Measurements from ENCODE around the gene SPON1.

The SPON1 gene

GRCh38 chr11:14109742-14110141, 147.2 kb downstream of the SPON1 start:
- TF ChIP-seq EZH2phosphoT487 (conservative IDR thresholded peaks at IDR 0.05; ENCODE audit: low read length) = no peak
- H3K79me2 ChIP-seq (ENCODE audit: insufficient read depth, low read length) = no peaks in the 10 kb centered on the region
- H3K4me2 ChIP-seq (ENCODE audit: low read depth, low read length, poor library complexity, severe bottlenecking) = no peak overlapping the region

GRCh38 chr11:14110629-14111028, 148.1 kb downstream of the SPON1 start:
- H3K79me2 ChIP-seq (ENCODE audit: insufficient read depth, low read length) = no peaks in the 10 kb centered on the region
- no peak overlapping the region for H3K27ac ChIP-seq (ENCODE audit: low read depth, low read length)
- H3K36me3 ChIP-seq (ENCODE audit: low read length) = no peaks in the 10 kb centered on the region
- no peak overlapping the region for H3K4me2 ChIP-seq (ENCODE audit: low read depth, low read length, poor library complexity, severe bottlenecking)
- no peaks in the 10 kb centered on the region for H3K9me2 ChIP-seq (replicated peaks; ENCODE audit: insufficient read depth, low read length)
- TF ChIP-seq EZH2phosphoT487 (conservative IDR thresholded peaks at IDR 0.05; ENCODE audit: low read length) = no peak
- TF ChIP-seq, protein P1, sequence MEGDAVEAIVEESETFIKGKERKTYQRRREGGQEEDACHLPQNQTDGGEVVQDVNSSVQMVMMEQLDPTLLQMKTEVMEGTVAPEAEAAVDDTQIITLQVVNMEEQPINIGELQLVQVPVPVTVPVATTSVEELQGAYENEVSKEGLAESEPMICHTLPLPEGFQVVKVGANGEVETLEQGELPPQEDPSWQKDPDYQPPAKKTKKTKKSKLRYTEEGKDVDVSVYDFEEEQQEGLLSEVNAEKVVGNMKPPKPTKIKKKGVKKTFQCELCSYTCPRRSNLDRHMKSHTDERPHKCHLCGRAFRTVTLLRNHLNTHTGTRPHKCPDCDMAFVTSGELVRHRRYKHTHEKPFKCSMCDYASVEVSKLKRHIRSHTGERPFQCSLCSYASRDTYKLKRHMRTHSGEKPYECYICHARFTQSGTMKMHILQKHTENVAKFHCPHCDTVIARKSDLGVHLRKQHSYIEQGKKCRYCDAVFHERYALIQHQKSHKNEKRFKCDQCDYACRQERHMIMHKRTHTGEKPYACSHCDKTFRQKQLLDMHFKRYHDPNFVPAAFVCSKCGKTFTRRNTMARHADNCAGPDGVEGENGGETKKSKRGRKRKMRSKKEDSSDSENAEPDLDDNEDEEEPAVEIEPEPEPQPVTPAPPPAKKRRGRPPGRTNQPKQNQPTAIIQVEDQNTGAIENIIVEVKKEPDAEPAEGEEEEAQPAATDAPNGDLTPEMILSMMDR (IDR thresholded peaks at IDR 0.05; ENCODE audit: insufficient read depth, low read length, poor library complexity, severe bottlenecking) = no peak
- no peak overlapping the region for H2AFZ ChIP-seq (ENCODE audit: low read depth, low read length, severe bottlenecking)
- 0 out of 2 replicates have a peak, but pooled peaks cover 2% of the 10 kb centered on the region for H3K27me3 ChIP-seq (ENCODE audit: low read length)
- H4K20me1 ChIP-seq (ENCODE audit: low read depth, low read length) = no peaks in the 10 kb centered on the region
- no peaks in the 10 kb centered on the region for H3K9me3 ChIP-seq (ENCODE audit: insufficient read depth, low read length)
- no peak overlapping the region for H3K4me3 ChIP-seq (ENCODE audit: insufficient read depth, low read length, poor library complexity, severe bottlenecking)
- no peak overlapping the region for H3K9ac ChIP-seq (ENCODE audit: low read length)
- no peaks in the 10 kb centered on the region for H3F3A ChIP-seq (ENCODE audit: insufficient read depth)

More at GRCh38 chr11:14109742-14110141, 147.2 kb downstream of the SPON1 start:
- 0 out of 2 replicates have a peak, but pooled peaks cover 2% of the 10 kb centered on the region for H3K27me3 ChIP-seq (ENCODE audit: low read length)
- H3K4me3 ChIP-seq (ENCODE audit: insufficient read depth, low read length, poor library complexity, severe bottlenecking) = no peak overlapping the region
- H3K9ac ChIP-seq (ENCODE audit: low read length) = no peak overlapping the region
- no peaks in the 10 kb centered on the region for H3K9me2 ChIP-seq (replicated peaks; ENCODE audit: insufficient read depth, low read length)
- no peaks in the 10 kb centered on the region for H3K36me3 ChIP-seq (ENCODE audit: low read length)
- no peaks in the 10 kb centered on the region for H4K20me1 ChIP-seq (ENCODE audit: low read depth, low read length)
- H3K27ac ChIP-seq (ENCODE audit: low read depth, low read length) = no peak overlapping the region
- H3F3A ChIP-seq (ENCODE audit: insufficient read depth) = no peaks in the 10 kb centered on the region
- no peaks in the 10 kb centered on the region for H3K9me3 ChIP-seq (ENCODE audit: insufficient read depth, low read length)
- no peak overlapping the region for H2AFZ ChIP-seq (ENCODE audit: low read depth, low read length, severe bottlenecking)

DNA sequence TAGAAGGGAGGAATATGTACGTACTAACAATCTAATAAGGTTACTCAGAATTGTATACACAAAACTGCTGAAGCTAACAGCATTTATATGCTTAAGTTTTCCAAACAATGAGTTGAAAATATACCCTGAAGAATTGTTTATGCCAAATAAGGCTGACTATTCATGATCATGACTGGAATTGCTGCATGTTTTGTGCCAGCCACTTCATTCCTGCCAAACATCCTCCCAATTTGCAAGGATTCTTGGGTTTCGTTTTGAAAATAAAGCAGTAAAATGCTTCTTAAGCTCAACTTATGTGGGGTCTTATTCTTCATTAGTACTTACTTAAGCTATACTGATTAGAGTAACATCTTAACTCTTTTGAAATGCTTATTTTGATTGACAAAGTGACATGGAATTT, 149.0 kb downstream of the SPON1 start:
- no peak overlapping the region for H2AFZ ChIP-seq (ENCODE audit: low read depth, low read length, severe bottlenecking)
- H3K4me2 ChIP-seq (ENCODE audit: low read depth, low read length, poor library complexity, severe bottlenecking) = no peak overlapping the region
- H3F3A ChIP-seq (ENCODE audit: insufficient read depth) = no peaks in the 10 kb centered on the region
- H3K4me3 ChIP-seq (ENCODE audit: insufficient read depth, low read length, poor library complexity, severe bottlenecking) = no peak overlapping the region
- no peaks in the 10 kb centered on the region for H3K79me2 ChIP-seq (ENCODE audit: insufficient read depth, low read length)
- TF ChIP-seq, protein P1 (IDR thresholded peaks at IDR 0.05; ENCODE audit: insufficient read depth, low read length, poor library complexity, severe bottlenecking) = no peak
- TF ChIP-seq EZH2phosphoT487 (conservative IDR thresholded peaks at IDR 0.05; ENCODE audit: low read length) = no peak
- no peaks in the 10 kb centered on the region for H3K9me3 ChIP-seq (ENCODE audit: insufficient read depth, low read length)
- no peaks in the 10 kb centered on the region for H4K20me1 ChIP-seq (ENCODE audit: low read depth, low read length)
- H3K9me2 ChIP-seq (replicated peaks; ENCODE audit: insufficient read depth, low read length) = no peaks in the 10 kb centered on the region
- no peaks in the 10 kb centered on the region for H3K36me3 ChIP-seq (ENCODE audit: low read length)
- 0 out of 2 replicates have a peak, but pooled peaks cover 2% of the 10 kb centered on the region for H3K27me3 ChIP-seq (ENCODE audit: low read length)
- no peak overlapping the region for H3K27ac ChIP-seq (ENCODE audit: low read depth, low read length)
- no peak overlapping the region for H3K9ac ChIP-seq (ENCODE audit: low read length)

- Histone ChIP-seq H3K36me3 (ENCODE audit: low read length) (no peaks in the 10 kb centered on the region), H3K27ac (ENCODE audit: low read depth, low read length) (no peak overlapping the region), H3K79me2 (ENCODE audit: insufficient read depth, low read length) (no peaks in the 10 kb centered on the region), H3K27me3 (ENCODE audit: low read length) (0 out of 2 replicates have a peak, but pooled peaks cover 2% of the 10 kb centered on the region), H3K9me2 (replicated peaks; ENCODE audit: insufficient read depth, low read length) (no peaks in the 10 kb centered on the region), H4K20me1 (ENCODE audit: low read depth, low read length) (no peaks in the 10 kb centered on the region), H3K4me3 (ENCODE audit: insufficient read depth, low read length, poor library complexity, severe bottlenecking) (no peak overlapping the region), H3K9me3 (ENCODE audit: insufficient read depth, low read length) (no peaks in the 10 kb centered on the region), H3K9ac (ENCODE audit: low read length) (no peak overlapping the region), H3F3A (ENCODE audit: insufficient read depth) (no peaks in the 10 kb centered on the region), H3K4me2 (ENCODE audit: low read depth, low read length, poor library complexity, severe bottlenecking) (no peak overlapping the region), H2AFZ (ENCODE audit: low read depth, low read length, severe bottlenecking) (no peak overlapping the region)
- TF ChIP-seq, protein P1 (IDR thresholded peaks at IDR 0.05; ENCODE audit: insufficient read depth, low read length, poor library complexity, severe bottlenecking) = no peak
- TF ChIP-seq EZH2phosphoT487 (conservative IDR thresholded peaks at IDR 0.05; ENCODE audit: low read length) = no peak
Measured at GRCh38 chr11:14112721-14113120, 150.2 kb downstream of the SPON1 start.
